Measurements from ENCODE around the gene PRDM15.

PRDM15 gene

DNA sequence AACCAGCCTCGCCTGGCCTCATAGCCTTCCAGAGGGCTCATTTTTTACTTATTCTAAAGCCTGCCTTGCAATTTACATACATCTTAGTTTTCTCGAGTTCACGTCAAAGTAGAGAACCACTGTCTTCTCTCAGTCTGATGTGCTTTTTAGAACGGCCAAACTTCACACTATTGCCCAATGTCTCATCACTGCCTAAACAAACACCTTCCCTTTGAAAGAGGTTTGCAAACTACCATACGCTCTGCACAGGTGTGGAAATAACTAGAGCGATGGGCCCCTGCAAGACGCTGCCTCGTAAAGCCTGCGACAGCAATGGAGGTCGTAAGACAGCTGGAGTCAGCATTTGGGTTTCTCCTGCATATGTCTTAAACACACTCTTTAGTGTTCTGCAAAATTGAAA is 22.6 kb downstream of the PRDM15 start:
- no peaks in the 10 kb centered on the region for H4K20me1 ChIP-seq (ENCODE audit: insufficient read depth, low read length, poor library complexity, severe bottlenecking)
- H3K9me3 ChIP-seq (ENCODE audit: insufficient read depth, low read depth, low read length) = no peaks in the 10 kb centered on the region
- H3K36me3 ChIP-seq (ENCODE audit: insufficient read depth, low read length) = peaks cover 60% of the 10 kb centered on the region; the same call in 1 of the 2 replicates
- H3F3A ChIP-seq (ENCODE audit: low read depth) = no peaks in the 10 kb centered on the region
- H3K4me1 ChIP-seq (ENCODE audit: insufficient read depth, low read length, poor library complexity, severe bottlenecking) = no peaks in the 10 kb centered on the region
- H2AFZ ChIP-seq (ENCODE audit: low read length) = no peak overlapping the region
- no peak overlapping the region for H3K9ac ChIP-seq (ENCODE audit: low read depth, low read length, poor library complexity, severe bottlenecking)
- no peaks in the 10 kb centered on the region for H3K79me2 ChIP-seq (ENCODE audit: insufficient read depth, low read length)
- no peak overlapping the region for H3K4me3 ChIP-seq (ENCODE audit: low read length, poor library complexity, severe bottlenecking)
- H3K27me3 ChIP-seq (ENCODE audit: insufficient read depth, low read length, poor library complexity, severe bottlenecking) = no peaks in the 10 kb centered on the region
- H3K9me2 ChIP-seq (replicated peaks; ENCODE audit: low read depth, low read length) = no peaks in the 10 kb centered on the region
- H3K4me2 ChIP-seq (ENCODE audit: low read depth, low read length, poor library complexity, severe bottlenecking) = no peak overlapping the region
- TF ChIP-seq, protein P1, sequence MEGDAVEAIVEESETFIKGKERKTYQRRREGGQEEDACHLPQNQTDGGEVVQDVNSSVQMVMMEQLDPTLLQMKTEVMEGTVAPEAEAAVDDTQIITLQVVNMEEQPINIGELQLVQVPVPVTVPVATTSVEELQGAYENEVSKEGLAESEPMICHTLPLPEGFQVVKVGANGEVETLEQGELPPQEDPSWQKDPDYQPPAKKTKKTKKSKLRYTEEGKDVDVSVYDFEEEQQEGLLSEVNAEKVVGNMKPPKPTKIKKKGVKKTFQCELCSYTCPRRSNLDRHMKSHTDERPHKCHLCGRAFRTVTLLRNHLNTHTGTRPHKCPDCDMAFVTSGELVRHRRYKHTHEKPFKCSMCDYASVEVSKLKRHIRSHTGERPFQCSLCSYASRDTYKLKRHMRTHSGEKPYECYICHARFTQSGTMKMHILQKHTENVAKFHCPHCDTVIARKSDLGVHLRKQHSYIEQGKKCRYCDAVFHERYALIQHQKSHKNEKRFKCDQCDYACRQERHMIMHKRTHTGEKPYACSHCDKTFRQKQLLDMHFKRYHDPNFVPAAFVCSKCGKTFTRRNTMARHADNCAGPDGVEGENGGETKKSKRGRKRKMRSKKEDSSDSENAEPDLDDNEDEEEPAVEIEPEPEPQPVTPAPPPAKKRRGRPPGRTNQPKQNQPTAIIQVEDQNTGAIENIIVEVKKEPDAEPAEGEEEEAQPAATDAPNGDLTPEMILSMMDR (conservative IDR thresholded peaks at IDR 0.05; ENCODE audit: low read length) = no peak
- TF ChIP-seq EZH2phosphoT487 (IDR thresholded peaks at IDR 0.05; ENCODE audit: borderline replicate concordance) = no peak

DNA sequence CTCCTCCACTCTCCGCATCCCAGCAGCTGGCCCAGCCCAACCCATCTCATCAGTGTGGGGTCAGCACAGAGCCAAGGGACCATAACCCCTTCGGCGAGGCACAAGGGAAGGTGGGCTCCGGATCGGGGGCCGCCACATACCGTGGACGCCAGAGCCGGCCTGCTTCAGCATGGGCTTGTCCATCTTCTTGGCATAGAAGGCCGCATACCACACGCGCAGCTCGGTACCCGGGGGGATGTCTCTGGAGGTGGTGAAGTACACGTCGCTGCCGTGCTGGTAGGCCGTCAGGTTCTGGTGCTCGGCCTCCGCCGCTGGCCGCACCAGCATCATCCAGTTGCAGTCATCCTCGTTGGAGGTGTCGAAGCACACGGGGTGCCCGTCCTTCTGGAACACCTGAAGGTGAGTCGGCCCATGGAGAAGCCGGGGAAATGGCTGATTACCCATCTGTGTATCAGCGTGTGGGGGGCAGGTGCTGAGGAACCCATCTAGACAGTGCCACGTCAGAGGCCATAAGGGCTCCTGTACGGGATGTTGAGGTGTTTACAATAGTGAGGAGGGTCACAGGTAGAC is 24.6 kb downstream of the PRDM15 start:
- no peaks in the 10 kb centered on the region for H3K9me2 ChIP-seq (replicated peaks; ENCODE audit: low read depth, low read length)
- H3K27me3 ChIP-seq (ENCODE audit: insufficient read depth, low read length, poor library complexity, severe bottlenecking) = no peaks in the 10 kb centered on the region
- no peaks in the 10 kb centered on the region for H3K4me1 ChIP-seq (ENCODE audit: insufficient read depth, low read length, poor library complexity, severe bottlenecking)
- no peaks in the 10 kb centered on the region for H3F3A ChIP-seq (ENCODE audit: low read depth)
- peaks cover 62% of the 10 kb centered on the region; the same call in 1 of the 2 replicates for H3K36me3 ChIP-seq (ENCODE audit: insufficient read depth, low read length)
- no peak overlapping the region for H2AFZ ChIP-seq (ENCODE audit: low read length)
- no peak overlapping the region for H3K4me2 ChIP-seq (ENCODE audit: low read depth, low read length, poor library complexity, severe bottlenecking)
- no peaks in the 10 kb centered on the region for H4K20me1 ChIP-seq (ENCODE audit: insufficient read depth, low read length, poor library complexity, severe bottlenecking)
- TF ChIP-seq, protein P1 (conservative IDR thresholded peaks at IDR 0.05; ENCODE audit: low read length) = no peak
- no peak overlapping the region for H3K4me3 ChIP-seq (ENCODE audit: low read length, poor library complexity, severe bottlenecking)
- H3K79me2 ChIP-seq (ENCODE audit: insufficient read depth, low read length) = no peaks in the 10 kb centered on the region
- no peaks in the 10 kb centered on the region for H3K9me3 ChIP-seq (ENCODE audit: insufficient read depth, low read depth, low read length)
- no peak overlapping the region for H3K9ac ChIP-seq (ENCODE audit: low read depth, low read length, poor library complexity, severe bottlenecking)

DNA sequence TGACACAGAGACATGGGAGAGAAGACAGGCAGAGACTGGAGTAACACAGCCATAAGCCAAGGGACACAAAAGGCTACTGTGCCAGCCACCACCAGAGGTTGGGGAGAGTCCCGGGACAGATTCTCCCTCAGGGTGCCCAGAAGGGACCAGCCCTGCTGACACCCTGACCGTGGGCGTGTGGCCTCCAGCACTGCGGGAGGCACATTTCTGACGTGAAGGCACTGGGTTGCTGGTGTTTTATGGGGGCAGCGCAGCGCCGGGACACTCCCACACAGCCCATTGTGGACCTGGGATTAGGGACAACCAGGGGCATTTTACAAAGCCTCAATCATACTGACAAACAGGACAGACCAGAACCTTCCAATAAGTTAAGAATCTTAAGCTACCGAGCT is 26.2 kb downstream of the PRDM15 start:
- TF ChIP-seq, protein P1 (conservative IDR thresholded peaks at IDR 0.05; ENCODE audit: low read length) = no peak
- TF ChIP-seq EZH2phosphoT487 (IDR thresholded peaks at IDR 0.05; ENCODE audit: borderline replicate concordance) = no peak
- H3K9ac ChIP-seq (ENCODE audit: low read depth, low read length, poor library complexity, severe bottlenecking) = no peak overlapping the region
- H3K9me2 ChIP-seq (replicated peaks; ENCODE audit: low read depth, low read length) = no peaks in the 10 kb centered on the region
- H3K4me1 ChIP-seq (ENCODE audit: insufficient read depth, low read length, poor library complexity, severe bottlenecking) = no peaks in the 10 kb centered on the region
- H3K4me3 ChIP-seq (ENCODE audit: low read length, poor library complexity, severe bottlenecking) = no peak overlapping the region
- H3F3A ChIP-seq (ENCODE audit: low read depth) = no peaks in the 10 kb centered on the region
- H3K36me3 ChIP-seq (ENCODE audit: insufficient read depth, low read length) = peaks cover 51% of the 10 kb centered on the region; the same call in 1 of the 2 replicates
- H2AFZ ChIP-seq (ENCODE audit: low read length) = no peak overlapping the region
- no peaks in the 10 kb centered on the region for H3K9me3 ChIP-seq (ENCODE audit: insufficient read depth, low read depth, low read length)
- H3K27me3 ChIP-seq (ENCODE audit: insufficient read depth, low read length, poor library complexity, severe bottlenecking) = no peaks in the 10 kb centered on the region
- no peaks in the 10 kb centered on the region for H4K20me1 ChIP-seq (ENCODE audit: insufficient read depth, low read length, poor library complexity, severe bottlenecking)
- H3K4me2 ChIP-seq (ENCODE audit: low read depth, low read length, poor library complexity, severe bottlenecking) = no peak overlapping the region
- H3K79me2 ChIP-seq (ENCODE audit: insufficient read depth, low read length) = no peaks in the 10 kb centered on the region
